DMS79 (cell line): ENCODE measurements around the gene EN2.

Source experiments
- DNase-seq: peaks from one replicate; lab custom pipeline; 2025; lab: John Stamatoyannopoulos, UW

EN2 gene

DNA sequence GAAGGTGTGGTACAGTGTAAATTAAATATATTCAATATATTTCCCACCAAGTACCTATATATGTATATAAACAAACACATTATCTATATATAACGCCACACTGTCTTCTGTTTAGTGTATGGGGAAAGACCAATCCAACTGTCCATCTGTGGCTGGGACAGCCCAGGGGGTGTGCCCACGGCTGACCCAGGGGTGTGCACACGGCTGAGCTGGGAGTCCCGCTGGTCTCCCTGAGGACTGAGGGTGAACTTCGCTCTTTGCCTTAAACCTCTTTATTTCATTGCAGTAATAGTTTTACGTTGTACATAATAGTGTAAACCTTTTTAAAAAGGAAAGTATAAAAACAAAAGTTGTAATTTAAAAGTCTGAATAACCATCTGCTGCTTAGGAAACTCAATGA, 6.3 kb downstream of the EN2 start:
- DNase-seq = no peak

DNA sequence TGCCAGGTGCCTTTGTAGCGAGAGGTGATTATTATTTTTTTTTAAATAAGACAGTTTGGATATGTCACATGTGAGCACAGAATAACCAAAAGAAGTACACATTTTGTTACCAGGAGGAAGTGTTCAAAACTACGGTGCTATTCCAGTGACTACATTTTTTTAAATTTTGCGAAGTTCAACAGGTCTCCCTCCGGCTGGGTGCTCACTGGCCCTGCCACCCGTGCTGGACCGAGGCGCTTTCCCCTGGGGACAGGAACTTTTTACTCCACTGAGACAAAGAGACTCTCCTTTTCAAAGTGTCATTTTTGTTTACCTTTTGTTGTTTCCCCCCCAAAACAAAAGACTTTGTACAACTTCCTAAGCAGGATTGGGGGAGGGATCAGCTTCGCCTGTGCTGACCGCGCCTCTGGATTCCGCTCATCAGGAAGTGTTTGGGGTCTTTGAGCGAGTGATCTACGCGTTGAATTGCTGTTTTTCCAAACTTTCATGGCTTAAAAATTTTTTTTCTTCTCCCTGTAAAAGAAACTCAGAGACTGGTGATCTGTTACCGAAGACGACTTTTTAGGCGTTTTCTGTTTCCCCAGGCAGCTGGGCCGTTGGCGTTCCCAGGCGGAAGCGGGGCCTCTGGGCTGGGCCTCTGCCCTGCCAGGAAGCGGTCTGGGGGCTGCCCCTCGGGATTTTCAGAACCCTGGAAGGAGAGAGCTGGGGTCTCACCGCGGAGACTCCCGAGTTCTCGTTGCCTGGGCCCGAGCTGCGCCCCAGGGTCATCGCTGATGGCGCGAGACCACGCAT, 7.2 kb downstream of the EN2 start:
- no peak for DNase-seq

DNA sequence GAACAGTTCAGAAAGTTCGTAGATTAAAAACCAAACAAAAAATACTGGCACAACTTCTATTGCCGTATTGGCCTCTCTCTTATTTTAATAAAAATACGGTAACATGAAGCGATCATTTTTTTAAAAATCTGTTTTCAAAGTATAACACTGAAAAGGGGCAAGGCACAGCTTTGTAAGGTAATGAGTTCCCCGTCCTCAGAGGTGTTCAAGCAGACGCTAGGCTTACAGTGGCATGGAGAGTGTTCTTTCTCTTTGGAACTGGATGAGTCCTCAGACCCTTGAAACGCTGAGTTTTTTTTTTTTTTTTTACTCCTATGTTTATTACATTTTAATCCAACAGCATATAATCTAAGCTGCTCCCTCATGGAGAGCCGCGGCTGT, 7.8 kb downstream of the EN2 start:
- DNase-seq = no peak

DNA sequence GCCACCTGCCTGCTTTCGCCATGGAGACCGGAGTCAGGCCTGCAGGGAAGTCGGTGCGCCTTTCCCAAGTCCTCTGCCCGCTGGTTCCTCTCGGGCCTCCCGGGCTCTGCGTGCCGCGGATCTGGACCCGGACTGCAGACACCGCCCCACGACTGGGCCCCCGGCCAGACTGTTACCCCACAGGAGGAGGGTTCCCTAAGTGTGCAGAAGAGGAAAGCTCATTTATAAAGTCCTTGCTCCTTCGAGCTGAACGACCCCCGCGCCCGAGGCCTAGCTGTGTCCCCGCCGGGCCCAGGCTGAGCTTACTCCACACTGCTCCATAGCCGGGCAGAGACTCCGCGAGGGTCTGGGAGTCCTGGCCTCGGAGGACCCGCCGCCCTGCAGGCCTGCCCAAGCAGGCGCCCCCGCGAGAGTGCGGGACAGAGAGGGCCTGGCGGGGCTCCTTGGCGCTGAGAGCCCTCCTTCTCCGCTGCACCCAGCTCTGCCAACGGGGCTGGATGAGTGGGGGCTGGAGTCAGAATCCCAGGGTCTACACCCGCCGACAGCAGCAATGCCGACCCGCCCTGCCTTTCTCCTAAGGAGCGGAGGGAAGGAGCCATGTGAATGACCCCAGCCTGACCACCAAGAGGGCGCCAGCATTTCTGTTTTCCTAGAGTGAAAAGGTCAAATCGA, 8.3 kb downstream of the EN2 start:
- no peak for DNase-seq

DNA sequence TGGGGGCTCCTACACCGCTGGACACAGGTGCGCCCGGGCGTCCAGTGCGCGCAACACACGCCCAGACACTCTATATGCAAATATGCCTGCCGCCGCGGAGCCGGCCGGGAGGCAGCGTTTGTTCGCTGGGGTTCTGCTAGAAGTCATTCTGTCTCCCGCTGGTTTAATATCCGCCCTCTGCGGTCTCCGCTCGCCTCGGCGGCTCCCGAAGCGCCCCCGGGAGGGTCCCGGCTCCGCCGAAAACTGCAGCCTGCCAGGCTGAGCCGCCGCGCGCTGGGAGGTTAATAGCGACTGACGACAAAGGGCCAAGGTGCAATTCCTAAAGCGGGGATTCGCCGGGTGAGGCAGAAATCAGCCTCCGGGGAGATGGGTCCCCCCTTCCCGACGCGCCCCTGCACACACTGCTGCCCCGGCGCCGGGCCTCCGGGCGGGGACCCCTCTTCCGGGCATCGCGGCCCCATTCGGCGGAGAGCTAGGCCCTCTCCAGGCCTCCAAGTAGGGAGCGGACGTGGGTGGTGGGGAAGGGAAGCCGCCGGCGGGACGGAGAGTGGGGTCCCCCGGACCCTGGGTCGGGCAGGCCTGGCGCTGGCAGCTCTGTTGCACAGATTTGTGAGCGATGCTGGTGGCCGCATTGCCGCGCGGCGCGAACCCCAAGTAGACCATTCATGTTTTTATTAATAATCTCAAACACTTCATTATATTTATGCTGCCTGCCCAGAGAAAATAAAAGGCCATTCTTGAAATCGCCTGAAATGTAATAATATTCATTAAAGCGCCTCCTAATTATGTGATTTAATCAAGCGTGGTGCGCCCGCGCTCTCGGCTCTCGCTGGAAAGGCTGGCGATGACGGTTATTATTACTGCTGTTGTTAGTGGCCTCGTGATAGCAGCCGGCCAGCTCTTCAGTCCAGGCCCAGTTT, 9.1 kb downstream of the EN2 start:
- peak; percentile 56 for DNase-seq

DNA sequence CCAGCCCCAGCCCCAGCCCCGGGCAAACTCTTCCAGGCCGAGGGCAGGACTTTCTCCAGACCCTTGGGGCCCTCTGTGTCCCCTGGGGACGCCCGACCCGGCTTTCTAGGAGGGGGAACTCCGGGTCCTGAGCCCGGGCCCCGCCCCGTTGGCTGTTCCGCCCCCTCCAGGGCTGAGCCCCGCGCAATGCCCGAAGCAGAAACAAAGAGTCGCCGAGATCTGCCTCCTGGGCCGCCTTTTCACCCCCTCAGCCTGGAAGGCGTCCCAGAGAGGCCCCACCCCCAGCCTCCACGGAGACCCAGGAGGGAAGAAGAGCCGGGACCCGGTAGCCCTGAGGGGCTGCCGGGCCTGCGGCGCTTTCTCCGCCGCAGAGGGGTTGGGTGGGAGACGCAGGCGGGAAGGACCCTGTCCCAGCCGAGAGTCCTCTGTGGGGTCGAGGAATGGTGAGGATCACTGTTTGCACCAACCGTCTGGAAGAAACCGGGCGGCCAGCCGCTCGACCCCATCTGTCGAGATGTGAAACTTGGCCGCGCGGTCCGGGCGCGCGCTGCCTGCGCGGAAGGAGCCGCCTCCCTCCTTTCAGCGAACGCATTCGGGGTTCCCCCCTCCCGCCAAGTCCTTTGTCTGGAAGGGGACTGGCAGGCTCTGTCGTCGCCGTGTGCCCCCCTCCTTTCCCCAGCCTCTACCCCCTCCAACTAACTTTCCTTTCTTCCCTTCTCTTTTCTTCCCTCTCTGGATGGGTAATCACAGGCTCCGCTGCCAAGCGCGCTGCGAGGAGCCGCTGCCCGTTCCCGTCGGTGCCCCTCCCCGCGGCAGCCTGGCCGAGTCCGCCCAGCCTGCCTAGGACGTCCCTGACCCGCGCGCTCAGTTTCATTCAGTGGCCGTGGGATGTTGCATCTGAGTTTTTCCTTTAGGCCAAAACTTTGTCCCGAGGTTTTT, 10.2 kb downstream of the EN2 start:
- peak; percentile 88 for DNase-seq

DNA sequence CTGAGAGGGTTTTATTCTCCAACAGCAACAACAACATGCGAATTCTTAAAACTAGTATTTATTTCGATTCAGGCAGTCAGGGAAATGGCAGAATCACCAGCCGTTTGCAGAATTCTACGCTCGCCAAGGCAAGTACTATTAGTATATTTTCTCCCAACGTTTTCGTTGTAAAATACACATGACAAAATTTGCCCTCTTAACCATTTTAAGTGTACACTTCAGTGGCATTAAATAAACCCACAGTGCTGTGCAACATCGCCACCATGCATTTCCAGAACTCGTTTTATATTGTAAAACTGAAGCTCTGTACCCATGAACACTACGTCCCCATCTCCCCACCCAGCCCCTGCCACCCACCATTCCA, 10.8 kb downstream of the EN2 start:
- no peak for DNase-seq

DNA sequence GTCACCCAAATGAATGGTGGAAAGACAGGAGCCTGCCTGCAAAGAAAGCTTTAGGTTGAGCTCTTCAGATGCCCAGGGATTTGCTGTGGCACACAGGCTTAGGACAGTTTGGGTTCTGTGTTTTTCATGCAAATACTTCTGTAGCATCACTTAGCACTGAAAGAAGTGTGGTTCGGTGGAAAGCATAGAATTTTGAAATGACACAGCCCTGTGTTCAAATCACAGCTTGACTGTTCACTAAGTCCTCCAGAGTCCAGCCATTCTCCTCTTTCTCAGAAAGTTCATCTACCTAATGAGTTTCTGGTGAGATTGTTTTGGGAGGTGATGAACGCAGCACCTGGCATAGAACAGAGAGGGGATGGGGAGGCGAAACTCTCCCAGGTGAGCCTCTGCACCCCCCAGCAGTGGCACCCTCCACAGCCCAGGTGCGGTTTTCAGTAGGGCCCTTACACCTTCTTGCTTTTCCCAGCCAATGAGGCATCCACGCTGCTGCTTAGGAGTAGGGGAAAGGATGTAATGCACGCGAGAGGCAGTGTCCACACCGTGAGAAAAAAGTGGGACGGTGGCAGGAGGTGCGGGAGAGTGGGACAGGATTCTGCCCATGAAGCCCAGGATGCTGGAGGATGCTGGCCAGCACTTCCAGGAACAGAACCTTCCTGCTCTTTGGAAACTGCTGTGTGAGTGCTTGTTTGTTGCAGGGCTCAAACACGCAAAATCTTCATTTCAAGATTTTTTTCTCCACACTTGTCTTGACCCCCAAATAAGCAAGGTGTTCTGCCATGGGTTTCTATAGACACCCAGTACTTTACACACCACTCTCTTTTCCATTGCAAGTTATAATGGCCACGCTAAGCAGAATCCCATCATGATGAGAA, 11.6 kb downstream of the EN2 start:
- DNase-seq = no peak

DNA sequence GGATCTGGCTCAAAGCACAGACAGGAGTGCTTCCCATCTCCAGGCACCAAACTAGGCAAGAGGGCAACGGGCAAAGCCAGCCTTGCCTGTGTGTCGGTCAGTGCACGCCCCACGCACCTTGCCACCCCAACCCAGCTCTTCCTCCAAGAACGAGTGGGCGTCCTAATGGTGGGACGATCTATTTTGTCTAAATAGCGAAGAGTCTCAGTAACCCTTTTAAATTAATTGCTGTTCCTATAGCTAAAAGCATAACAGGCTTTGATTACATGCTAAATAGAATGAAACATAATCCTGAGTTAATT, 12.2 kb downstream of the EN2 start:
- DNase-seq = no peak

DNA sequence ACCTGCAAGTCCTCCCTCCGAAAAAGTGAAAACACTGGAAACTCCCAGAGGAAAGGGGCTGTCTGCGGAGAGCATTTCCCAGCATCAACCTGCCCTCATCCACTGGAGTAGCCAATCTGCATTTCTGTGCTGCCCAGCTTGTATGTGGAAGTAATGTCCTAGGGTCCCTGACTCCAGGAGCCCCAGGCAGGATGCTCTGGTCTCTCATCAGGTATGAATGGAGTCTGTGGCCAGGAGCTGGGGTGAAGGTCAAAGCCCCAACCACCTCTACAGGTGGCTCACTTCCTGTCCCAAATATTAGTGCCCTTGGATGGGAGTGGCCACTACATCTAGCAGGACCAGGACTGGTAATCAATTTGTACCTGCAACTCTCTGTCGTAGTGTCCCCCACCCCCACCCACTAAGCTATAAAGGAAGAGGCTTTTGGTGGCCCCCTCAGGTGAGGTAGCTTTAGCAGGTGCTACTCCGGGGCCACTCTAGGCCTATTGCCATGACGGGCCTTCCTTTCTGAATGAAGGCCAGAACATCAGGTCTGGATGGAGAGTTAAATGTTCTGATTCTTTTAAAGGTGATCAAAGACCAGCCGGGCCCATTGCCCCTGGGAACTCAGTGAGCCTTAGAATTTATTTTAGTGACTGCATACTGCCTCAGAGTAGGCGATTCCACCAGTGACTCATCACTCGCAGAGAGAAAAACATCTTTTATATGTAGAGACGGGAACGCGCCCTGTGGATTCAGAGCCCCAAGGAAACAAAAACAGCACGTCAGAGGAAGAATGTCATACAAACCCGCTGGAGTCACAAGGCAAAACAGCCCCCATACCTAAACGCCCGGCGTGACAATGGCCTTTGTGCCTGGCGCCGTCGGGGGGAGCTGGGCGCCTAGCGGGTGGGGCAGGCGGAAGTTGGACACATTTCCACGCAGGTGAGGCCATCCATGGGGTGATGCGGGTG, 13.0 kb downstream of the EN2 start:
- no peak for DNase-seq

DNA sequence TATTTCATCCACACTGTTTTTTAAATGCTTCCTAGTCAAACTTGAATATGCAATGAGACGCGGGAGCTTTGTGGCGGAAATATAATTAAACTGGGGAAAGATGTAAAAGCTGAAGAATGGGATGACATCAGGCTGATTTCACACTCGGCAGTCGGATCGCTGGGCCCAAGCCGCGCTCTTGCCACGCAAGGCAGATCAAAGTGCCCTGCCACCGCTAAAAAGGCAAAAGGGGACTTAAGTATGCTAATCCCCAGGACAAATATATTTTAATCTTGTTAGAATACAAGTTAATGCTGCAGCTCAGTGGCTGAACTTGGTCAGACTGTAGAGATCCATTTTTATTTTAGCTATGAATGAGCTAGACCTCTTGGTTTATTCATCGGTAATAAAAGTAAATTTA, 13.8 kb downstream of the EN2 start:
- no peak for DNase-seq

DNA sequence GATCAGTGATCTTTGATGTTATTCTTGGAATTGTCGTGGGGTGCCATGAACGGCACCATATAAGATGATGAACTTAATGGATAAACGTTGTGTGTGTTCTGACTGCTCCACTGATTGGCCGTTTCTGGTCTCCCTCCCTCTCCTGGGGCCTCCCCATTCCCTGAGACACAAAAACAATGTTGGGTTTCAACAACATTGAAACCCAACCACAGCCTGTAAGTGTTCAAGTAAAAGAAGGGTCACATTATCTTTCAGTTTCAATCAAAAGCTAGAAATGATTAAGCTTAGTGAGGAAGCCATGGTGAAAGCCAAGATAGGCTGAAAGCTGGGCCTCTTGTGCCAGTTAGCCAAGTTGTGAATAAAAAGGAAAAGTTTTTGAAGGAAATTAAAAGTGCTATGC, 19.5 kb downstream of the EN2 start:
- DNase-seq = no peak

DNA sequence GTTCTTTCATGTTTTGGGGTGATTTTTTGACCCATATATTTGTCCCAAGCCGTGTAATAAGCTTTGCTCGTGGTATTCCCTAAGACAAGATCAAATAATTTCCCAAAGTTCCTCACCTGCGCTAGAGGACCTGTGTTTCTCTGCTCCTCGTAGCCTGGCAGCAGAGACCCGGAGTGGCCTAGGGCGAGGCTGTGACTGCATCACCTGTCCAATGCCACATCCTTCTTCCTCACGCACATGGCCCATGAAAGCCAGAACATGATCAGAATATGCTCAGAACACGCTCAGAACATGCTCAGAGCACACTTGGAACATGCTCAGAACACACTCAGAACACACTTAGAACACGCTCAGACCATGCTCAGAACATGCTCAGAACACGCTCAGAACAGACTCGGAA, 23.8 kb downstream of the EN2 start:
- DNase-seq = no peak

DNA sequence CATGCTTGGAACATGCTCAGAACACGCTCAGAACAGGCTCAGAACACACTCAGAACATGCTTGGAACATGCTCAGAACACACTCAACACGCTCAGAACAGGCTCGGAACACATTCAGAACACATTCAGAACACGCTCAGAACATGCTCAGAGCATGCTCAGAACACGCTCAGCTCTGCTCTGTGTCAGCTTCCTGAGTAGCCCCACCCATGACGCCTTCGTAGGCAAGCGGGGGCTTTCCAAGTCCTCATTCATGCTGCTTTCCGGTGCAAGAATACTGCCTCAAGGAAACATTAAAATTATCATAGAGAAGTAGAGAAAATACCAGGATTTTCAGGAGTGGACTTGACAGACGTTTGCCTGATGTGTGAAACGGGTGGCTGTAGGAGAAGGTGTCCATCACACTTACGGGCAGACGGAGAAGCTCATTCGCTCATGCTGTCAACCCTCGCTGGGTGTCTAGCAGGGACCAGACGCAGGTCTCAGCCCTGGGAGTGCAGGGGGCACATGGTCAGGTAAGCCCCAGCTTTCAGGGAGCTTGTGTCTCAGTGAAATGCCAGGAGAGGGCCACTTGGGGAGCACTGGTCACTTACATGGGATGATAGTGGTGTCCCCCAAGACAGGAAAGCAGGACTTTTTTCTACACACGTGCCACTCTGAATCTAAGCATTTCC, 24.7 kb downstream of the EN2 start:
- no peak for DNase-seq

DNA sequence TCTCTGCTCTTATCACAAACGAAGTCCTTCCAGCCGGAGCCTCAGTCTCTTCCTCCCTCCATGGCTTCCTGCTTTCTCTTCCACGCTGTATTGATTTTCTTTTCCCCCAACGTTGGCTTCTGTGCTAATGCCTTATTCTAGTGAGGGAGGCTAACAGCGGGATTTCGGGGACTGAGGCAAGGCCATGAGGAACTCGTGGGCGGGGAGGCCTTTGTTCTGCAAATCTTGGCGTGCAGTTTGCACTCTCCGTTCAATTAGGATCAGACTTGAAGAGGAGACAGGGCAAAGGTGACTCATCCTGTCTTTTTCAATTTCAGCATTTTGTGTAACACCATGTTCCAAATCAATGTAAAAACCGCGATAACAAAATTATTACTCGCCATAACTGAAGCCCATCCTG, 25.3 kb downstream of the EN2 start:
- DNase-seq = no peak

DNA sequence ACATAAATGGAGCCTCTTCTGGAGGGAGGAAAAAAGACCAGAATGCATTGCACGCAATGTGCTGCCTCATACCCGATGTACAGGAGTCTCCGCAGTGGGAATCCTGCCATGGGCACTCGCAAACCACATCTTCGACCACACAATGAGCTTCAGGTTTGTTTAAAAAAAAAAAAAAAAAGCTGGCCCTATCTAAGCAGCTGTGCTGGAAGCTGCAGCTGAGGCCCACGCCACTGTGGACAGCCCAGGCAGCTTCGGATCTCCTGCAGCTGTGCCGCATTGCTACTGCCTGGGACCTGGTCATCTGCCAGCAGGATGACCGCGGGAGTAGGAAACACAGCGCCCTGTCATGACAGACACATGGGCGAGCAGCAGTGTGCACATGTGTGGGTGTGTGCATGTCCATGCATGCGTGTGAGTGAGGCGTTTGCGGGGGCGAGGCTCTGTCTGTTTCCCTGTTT, 26.0 kb downstream of the EN2 start:
- peak; percentile 54 for DNase-seq

DNA sequence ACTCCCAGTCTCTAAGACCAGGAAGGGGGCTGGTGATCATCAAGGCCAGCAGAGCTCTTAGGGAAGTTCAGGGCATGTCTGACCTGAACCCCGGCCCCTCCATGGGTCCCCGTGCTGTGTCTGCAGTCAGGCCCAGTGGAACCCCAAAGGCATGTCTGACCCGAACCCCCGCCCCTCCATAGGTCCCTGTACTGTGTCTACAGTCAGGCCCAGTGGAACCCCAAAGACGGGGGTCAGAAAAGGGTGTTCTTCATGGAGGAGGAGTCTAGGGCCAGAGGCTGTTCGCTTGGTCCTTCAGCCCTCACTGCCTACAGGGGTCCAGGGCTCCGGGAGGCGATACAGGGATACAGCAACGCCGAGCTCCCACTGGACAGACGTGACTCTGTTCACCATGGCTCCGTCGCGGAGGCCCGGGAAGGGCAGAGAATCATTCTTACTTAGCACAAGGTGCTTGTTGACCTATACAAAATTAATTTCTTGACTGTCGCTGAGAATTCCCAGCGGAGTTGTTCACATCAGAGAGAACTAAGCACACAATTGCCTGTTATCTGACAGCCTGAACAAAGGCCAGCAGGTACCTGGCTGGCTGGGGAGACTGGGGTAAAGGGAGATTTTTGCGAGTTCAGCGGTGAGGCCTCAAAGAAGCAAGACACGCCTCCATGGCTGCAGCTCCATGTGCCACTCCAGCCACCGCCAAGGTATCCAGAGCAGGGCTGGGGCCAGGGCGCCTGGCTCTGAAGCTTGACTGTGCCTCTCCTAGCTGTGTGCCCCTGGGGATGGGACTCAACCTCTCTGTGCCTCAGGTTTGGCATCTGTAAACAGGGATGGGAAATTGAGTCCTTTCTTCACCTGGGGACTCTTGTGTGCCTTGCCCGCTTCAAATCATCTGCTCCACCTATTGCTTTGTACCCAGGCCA, 26.8 kb downstream of the EN2 start:
- DNase-seq = no peak
